H1 (cell line): ENCODE measurements around the gene C1orf21. TPM values are rescaled to one million over a fixed set of nuclear protein-coding genes. Genes with fewer than 3 reads are reported as not detected.

Experiments
- CTCF ChIP-seq, 3 experiments: IDR thresholded peaks; 1 replicate in 2 of 3; 2 replicates in 1 of 3; pipeline versions ENCODE4 v1.5.1 to v1.6.1; 2011; ENCODE audit warnings: low read length in 3 of 3, mild to moderate bottlenecking in 3 of 3, inconsistent platforms in 2 of 3, low read depth in 1 of 3, moderate library complexity in 1 of 3; ENCODE audit not compliant: insufficient read depth in 1 of 3; ENCODE audit errors: control extremely low read depth in 1 of 3
- EGR1 ChIP-seq: IDR thresholded peaks from 2 replicates; pipeline ENCODE4 v1.6.1; 2011; ENCODE audit warnings: low read depth, low read length, borderline replicate concordance
- NANOG ChIP-seq: IDR thresholded peaks from 2 replicates; pipeline ENCODE4 v1.6.1; 2011; ENCODE audit warnings: low read length, low read depth, mild to moderate bottlenecking, inconsistent platforms; ENCODE audit not compliant: insufficient read depth, poor library complexity, severe bottlenecking
- RAD21 ChIP-seq, 2 experiments: IDR thresholded peaks in 1 of 2; conservative IDR thresholded peaks in 1 of 2; 2 replicates each; pipeline ENCODE4 v1.6.1; 2011; ENCODE audit warnings: low read depth in 2 of 2, low read length in 2 of 2, improper control_type of control experiment in 1 of 2, inconsistent platforms in 1 of 2, mild to moderate bottlenecking in 1 of 2, moderate library complexity in 1 of 2
- RBBP5 ChIP-seq: IDR thresholded peaks from 2 replicates; pipeline ENCODE4 v1.7.1; 2012; ENCODE audit warnings: low read depth, mild to moderate bottlenecking, inconsistent platforms, low read length, moderate library complexity, borderline replicate concordance
- polyA plus RNA-seq, 7 experiments: library from polyadenylated mRNA; depleted of rRNA in 3 of 7; stranded (reverse) in 5 of 7; unstranded in 2 of 7; fragments of >200 nt in 5 of 7; fragments of 200-250 nt in 2 of 7; gene quantifications; 1 replicate in 5 of 7; 2 replicates in 1 of 7; 4 replicates in 1 of 7; pipeline versions ENCODE4 v1.2.1 to v1.2.3, GENCODE V29; 2011 to 2013; ENCODE audit warnings: missing spikeins in 2 of 7, mixed read lengths in 2 of 7
- total RNA-seq: library from RNA; stranded (reverse); fragmentation: NEBNext Ultra II Directional; extraction: Animal tissue kit (Norgen Biotek cat#: 25700); gene quantifications from 2 replicates; pipeline ENCODE4 v1.2.1, GENCODE V29; 2021
- TF ChIP-seq, protein P1 (sequence below): fragments of 300-600 bp; sonication (generic); IDR thresholded peaks from 2 replicates; pipeline ENCODE4 v1.7.1; 2012; ENCODE audit warnings: low read length, moderate library complexity, mild to moderate bottlenecking, inconsistent platforms; ENCODE audit not compliant: insufficient replicate concordance
- TF ChIP-seq, protein P2 (sequence below): IDR thresholded peaks from 2 replicates; pipeline ENCODE4 v1.6.1; 2012; ENCODE audit warnings: inconsistent platforms

C1orf21 gene
- total and polyA plus RNA-seq, 2 of the 8 experiments (the other 6 are each of a cell fraction or from before 2014, with no cell fraction given), result 16.6 to 51.0 TPM

- TF ChIP-seq, protein P1, sequence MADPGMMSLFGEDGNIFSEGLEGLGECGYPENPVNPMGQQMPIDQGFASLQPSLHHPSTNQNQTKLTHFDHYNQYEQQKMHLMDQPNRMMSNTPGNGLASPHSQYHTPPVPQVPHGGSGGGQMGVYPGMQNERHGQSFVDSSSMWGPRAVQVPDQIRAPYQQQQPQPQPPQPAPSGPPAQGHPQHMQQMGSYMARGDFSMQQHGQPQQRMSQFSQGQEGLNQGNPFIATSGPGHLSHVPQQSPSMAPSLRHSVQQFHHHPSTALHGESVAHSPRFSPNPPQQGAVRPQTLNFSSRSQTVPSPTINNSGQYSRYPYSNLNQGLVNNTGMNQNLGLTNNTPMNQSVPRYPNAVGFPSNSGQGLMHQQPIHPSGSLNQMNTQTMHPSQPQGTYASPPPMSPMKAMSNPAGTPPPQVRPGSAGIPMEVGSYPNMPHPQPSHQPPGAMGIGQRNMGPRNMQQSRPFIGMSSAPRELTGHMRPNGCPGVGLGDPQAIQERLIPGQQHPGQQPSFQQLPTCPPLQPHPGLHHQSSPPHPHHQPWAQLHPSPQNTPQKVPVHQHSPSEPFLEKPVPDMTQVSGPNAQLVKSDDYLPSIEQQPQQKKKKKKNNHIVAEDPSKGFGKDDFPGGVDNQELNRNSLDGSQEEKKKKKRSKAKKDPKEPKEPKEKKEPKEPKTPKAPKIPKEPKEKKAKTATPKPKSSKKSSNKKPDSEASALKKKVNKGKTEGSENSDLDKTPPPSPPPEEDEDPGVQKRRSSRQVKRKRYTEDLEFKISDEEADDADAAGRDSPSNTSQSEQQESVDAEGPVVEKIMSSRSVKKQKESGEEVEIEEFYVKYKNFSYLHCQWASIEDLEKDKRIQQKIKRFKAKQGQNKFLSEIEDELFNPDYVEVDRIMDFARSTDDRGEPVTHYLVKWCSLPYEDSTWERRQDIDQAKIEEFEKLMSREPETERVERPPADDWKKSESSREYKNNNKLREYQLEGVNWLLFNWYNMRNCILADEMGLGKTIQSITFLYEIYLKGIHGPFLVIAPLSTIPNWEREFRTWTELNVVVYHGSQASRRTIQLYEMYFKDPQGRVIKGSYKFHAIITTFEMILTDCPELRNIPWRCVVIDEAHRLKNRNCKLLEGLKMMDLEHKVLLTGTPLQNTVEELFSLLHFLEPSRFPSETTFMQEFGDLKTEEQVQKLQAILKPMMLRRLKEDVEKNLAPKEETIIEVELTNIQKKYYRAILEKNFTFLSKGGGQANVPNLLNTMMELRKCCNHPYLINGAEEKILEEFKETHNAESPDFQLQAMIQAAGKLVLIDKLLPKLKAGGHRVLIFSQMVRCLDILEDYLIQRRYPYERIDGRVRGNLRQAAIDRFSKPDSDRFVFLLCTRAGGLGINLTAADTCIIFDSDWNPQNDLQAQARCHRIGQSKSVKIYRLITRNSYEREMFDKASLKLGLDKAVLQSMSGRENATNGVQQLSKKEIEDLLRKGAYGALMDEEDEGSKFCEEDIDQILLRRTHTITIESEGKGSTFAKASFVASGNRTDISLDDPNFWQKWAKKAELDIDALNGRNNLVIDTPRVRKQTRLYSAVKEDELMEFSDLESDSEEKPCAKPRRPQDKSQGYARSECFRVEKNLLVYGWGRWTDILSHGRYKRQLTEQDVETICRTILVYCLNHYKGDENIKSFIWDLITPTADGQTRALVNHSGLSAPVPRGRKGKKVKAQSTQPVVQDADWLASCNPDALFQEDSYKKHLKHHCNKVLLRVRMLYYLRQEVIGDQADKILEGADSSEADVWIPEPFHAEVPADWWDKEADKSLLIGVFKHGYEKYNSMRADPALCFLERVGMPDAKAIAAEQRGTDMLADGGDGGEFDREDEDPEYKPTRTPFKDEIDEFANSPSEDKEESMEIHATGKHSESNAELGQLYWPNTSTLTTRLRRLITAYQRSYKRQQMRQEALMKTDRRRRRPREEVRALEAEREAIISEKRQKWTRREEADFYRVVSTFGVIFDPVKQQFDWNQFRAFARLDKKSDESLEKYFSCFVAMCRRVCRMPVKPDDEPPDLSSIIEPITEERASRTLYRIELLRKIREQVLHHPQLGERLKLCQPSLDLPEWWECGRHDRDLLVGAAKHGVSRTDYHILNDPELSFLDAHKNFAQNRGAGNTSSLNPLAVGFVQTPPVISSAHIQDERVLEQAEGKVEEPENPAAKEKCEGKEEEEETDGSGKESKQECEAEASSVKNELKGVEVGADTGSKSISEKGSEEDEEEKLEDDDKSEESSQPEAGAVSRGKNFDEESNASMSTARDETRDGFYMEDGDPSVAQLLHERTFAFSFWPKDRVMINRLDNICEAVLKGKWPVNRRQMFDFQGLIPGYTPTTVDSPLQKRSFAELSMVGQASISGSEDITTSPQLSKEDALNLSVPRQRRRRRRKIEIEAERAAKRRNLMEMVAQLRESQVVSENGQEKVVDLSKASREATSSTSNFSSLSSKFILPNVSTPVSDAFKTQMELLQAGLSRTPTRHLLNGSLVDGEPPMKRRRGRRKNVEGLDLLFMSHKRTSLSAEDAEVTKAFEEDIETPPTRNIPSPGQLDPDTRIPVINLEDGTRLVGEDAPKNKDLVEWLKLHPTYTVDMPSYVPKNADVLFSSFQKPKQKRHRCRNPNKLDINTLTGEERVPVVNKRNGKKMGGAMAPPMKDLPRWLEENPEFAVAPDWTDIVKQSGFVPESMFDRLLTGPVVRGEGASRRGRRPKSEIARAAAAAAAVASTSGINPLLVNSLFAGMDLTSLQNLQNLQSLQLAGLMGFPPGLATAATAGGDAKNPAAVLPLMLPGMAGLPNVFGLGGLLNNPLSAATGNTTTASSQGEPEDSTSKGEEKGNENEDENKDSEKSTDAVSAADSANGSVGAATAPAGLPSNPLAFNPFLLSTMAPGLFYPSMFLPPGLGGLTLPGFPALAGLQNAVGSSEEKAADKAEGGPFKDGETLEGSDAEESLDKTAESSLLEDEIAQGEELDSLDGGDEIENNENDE, result no peak
- TF ChIP-seq CTCF (IDR thresholded peaks at IDR 0.05; ENCODE audit: control extremely low read depth in 1 of 3, insufficient read depth in 1 of 3, low read depth in 1 of 3, low read length in 3 of 3), result no peak
- TF ChIP-seq, protein P2, sequence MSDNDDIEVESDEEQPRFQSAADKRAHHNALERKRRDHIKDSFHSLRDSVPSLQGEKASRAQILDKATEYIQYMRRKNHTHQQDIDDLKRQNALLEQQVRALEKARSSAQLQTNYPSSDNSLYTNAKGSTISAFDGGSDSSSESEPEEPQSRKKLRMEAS, result no peak
- TF ChIP-seq RAD21 (IDR thresholded peaks at IDR 0.05 in 1 of 2, conservative IDR thresholded peaks at IDR 0.05 in 1 of 2; ENCODE audit: low read depth in 2 of 2, low read length in 2 of 2), result no peak
- no peak for TF ChIP-seq EGR1
- no peak for TF ChIP-seq NANOG
- TF ChIP-seq RBBP5, result no peak
These were observed 96.4 kb downstream of the C1orf21 start (continued) for GRCh38 chr1:184483101-184483683.
